Hematopoietic multipotent progenitor cell treated with erythropoietin and hydrocortisone succinate and interleukin-3 and kit ligand, for 15 days (in vitro differentiated cells): ENCODE results near the gene ANKS1A.

Source experiments
- DNase-seq: peaks from one replicate; pipeline ENCODE4 v3.0.0-alpha.2; 2015; ENCODE audit warnings: low spot score

Gene ANKS1A

GRCh38 chr6:35021004-35021403, 131.9 kb downstream of the ANKS1A start:
- DNase-seq = no peak

- DNase-seq = no peak
Observed at GRCh38 chr6:35023091-35024000, 134.3 kb downstream of the ANKS1A start.

- no peak for DNase-seq
Observed at GRCh38 chr6:35024551-35025054, 135.5 kb downstream of the ANKS1A start.

- DNase-seq = no peak
Observed at GRCh38 chr6:35025232-35026188, 136.5 kb downstream of the ANKS1A start.

- no peak for DNase-seq
Observed at GRCh38 chr6:35026434-35027222, 137.6 kb downstream of the ANKS1A start.

- DNase-seq = no peak
Observed at GRCh38 chr6:35027807-35028206, 138.8 kb downstream of the ANKS1A start.

GRCh38 chr6:35028781-35029769, 140.0 kb downstream of the ANKS1A start:
- no peak for DNase-seq

- no peak for DNase-seq
Observed at GRCh38 chr6:35030099-35030498, 141.0 kb downstream of the ANKS1A start.

GRCh38 chr6:35031611-35032529, 142.8 kb downstream of the ANKS1A start:
- DNase-seq = no peak

GRCh38 chr6:35033683-35034082, 144.6 kb downstream of the ANKS1A start:
- no peak for DNase-seq

GRCh38 chr6:35034411-35035191, 145.5 kb downstream of the ANKS1A start:
- DNase-seq = no peak

GRCh38 chr6:35035481-35036030, 146.5 kb downstream of the ANKS1A start:
- no peak for DNase-seq

- no peak for DNase-seq
Observed at GRCh38 chr6:35036059-35036827, 147.2 kb downstream of the ANKS1A start.

GRCh38 chr6:35036828-35037663, 148.0 kb downstream of the ANKS1A start:
- DNase-seq = no peak

- no peak for DNase-seq
Observed at GRCh38 chr6:35037664-35038038, 148.6 kb downstream of the ANKS1A start.

GRCh38 chr6:35038076-35038475, 149.0 kb downstream of the ANKS1A start:
- DNase-seq = no peak

- DNase-seq = no peak
Observed at GRCh38 chr6:35040398-35040797, 151.3 kb downstream of the ANKS1A start.
